SK-N-SH treated with all-trans-retinoic acid at 6 μM for 48 hours (cell line): ENCODE data around the gene ZFYVE21.

Source experiments
- ATAC-seq: fragments of 200-7000 bp; cut with Tn5 transposase; 3 replicates; pipeline ENCODE4 v1.9.1; 2020; ENCODE audit warnings: mild to moderate bottlenecking, moderate library complexity
- ARNTL ChIP-seq: fragments of 450-650 bp; formaldehyde crosslinking; IDR thresholded peaks from 2 replicates; pipeline ENCODE4 v1.5.0; 2020; ENCODE audit warnings: low read depth, mild to moderate bottlenecking, moderate library complexity, borderline replicate concordance
- BACH2 ChIP-seq: fragments of 250-450 bp; sonication (Bioruptor Pico); IDR thresholded peaks from 2 replicates; pipeline ENCODE4 v1.9.0; 2021; ENCODE audit warnings: mild to moderate bottlenecking, borderline replicate concordance
- CREB5 ChIP-seq: fragments of 250-450 bp; sonication (Bioruptor Pico); IDR thresholded peaks from 2 replicates; pipeline ENCODE4 v1.5.1; 2020; ENCODE audit warnings: low read depth, mild to moderate bottlenecking, moderate library complexity
- CSDC2 ChIP-seq: fragments of 250-450 bp; sonication (Bioruptor Pico); IDR thresholded peaks from 2 replicates; pipeline ENCODE4 v1.5.0; 2020; ENCODE audit warnings: mild to moderate bottlenecking, moderate library complexity
- ESRRG ChIP-seq: fragments of 250-450 bp; sonication (Bioruptor Pico); IDR thresholded peaks from 2 replicates; pipeline ENCODE4 v1.6.1; 2021; ENCODE audit warnings: mild to moderate bottlenecking
- GLIS3 ChIP-seq: fragments of 250-450 bp; sonication (Bioruptor Pico); IDR thresholded peaks from 2 replicates; pipeline ENCODE4 v1.5.0; 2020; ENCODE audit warnings: mild to moderate bottlenecking, moderate library complexity
- ISL1 ChIP-seq: fragments of 250-450 bp; sonication (Bioruptor Pico); IDR thresholded peaks from 2 replicates; pipeline ENCODE4 v2.1.2; 2022; ENCODE audit warnings: mild to moderate bottlenecking, moderate library complexity
- OSR1 ChIP-seq: fragments of 250-450 bp; sonication (Bioruptor Pico); IDR thresholded peaks from 2 replicates; pipeline ENCODE4 v1.8.0; 2022; ENCODE audit warnings: moderate library complexity, mild to moderate bottlenecking, inconsistent platforms
- POU6F1 ChIP-seq: fragments of 250-450 bp; sonication (Bioruptor Pico); IDR thresholded peaks from 2 replicates; pipeline ENCODE4 v1.8.0; 2021; ENCODE audit warnings: low read depth, mild to moderate bottlenecking, moderate library complexity, borderline replicate concordance
- RARB ChIP-seq: fragments of 250-450 bp; sonication (Bioruptor Pico); IDR thresholded peaks from 2 replicates; pipeline ENCODE4 v1.8.0; 2021; ENCODE audit warnings: mild to moderate bottlenecking, moderate library complexity
- TCF4 ChIP-seq: fragments of 250-450 bp; sonication (Bioruptor Pico); IDR thresholded peaks from 2 replicates; pipeline ENCODE4 v1.8.0; 2021; ENCODE audit warnings: mild to moderate bottlenecking, moderate library complexity, borderline replicate concordance
- TOX ChIP-seq: fragments of 250-450 bp; sonication (Bioruptor Pico); IDR thresholded peaks from 2 replicates; pipeline ENCODE4 v1.8.0; 2021; ENCODE audit warnings: mild to moderate bottlenecking, moderate library complexity, borderline replicate concordance
- ZC3H10 ChIP-seq: fragments of 250-450 bp; sonication (Bioruptor Pico); IDR thresholded peaks from 2 replicates; pipeline ENCODE4 v1.5.1; 2021; ENCODE audit warnings: mild to moderate bottlenecking, moderate library complexity
- ZFP30 ChIP-seq: fragments of 450-650 bp; formaldehyde crosslinking; IDR thresholded peaks from 2 replicates; pipeline ENCODE4 v1.5.0; 2022; ENCODE audit warnings: mild to moderate bottlenecking, moderate library complexity
- ZNF565 ChIP-seq: fragments of 450-650 bp; formaldehyde crosslinking; conservative IDR thresholded peaks from 2 replicates; pipeline ENCODE4 v1.5.0; 2020; ENCODE audit warnings: low read depth, mild to moderate bottlenecking, moderate library complexity
- ZNF70 ChIP-seq: fragments of 450-650 bp; formaldehyde crosslinking; IDR thresholded peaks from 2 replicates; pipeline ENCODE4 v1.5.0; 2020; ENCODE audit warnings: mild to moderate bottlenecking, moderate library complexity
- ZNF8 ChIP-seq: fragments of 450-650 bp; formaldehyde crosslinking; IDR thresholded peaks from 2 replicates; pipeline ENCODE4 v1.5.0; 2020; ENCODE audit warnings: mild to moderate bottlenecking, moderate library complexity
- TF ChIP-seq, protein P1 (sequence below): fragments of 250-450 bp; sonication (Bioruptor Pico); IDR thresholded peaks from 2 replicates; pipeline ENCODE4 v1.5.0; 2020; ENCODE audit warnings: mild to moderate bottlenecking, moderate library complexity
- TF ChIP-seq, protein P2 (sequence below): fragments of 250-450 bp; sonication (Bioruptor Pico); IDR thresholded peaks from 2 replicates; pipeline ENCODE4 v1.8.0; 2020; ENCODE audit warnings: mild to moderate bottlenecking, moderate library complexity, borderline replicate concordance
- TF ChIP-seq, protein P3 (sequence below): fragments of 250-450 bp; sonication (Bioruptor Pico); IDR thresholded peaks from 2 replicates; pipeline ENCODE4 v1.5.1; 2021; ENCODE audit warnings: mild to moderate bottlenecking, moderate library complexity

Gene ZFYVE21

GRCh38 chr14:103719751-103720150 lies 4.1 kb downstream of the ZFYVE21 start (continued):
- no peak for TF ChIP-seq ZNF8
- TF ChIP-seq, all 23 proteins: peak for 0

DNA sequence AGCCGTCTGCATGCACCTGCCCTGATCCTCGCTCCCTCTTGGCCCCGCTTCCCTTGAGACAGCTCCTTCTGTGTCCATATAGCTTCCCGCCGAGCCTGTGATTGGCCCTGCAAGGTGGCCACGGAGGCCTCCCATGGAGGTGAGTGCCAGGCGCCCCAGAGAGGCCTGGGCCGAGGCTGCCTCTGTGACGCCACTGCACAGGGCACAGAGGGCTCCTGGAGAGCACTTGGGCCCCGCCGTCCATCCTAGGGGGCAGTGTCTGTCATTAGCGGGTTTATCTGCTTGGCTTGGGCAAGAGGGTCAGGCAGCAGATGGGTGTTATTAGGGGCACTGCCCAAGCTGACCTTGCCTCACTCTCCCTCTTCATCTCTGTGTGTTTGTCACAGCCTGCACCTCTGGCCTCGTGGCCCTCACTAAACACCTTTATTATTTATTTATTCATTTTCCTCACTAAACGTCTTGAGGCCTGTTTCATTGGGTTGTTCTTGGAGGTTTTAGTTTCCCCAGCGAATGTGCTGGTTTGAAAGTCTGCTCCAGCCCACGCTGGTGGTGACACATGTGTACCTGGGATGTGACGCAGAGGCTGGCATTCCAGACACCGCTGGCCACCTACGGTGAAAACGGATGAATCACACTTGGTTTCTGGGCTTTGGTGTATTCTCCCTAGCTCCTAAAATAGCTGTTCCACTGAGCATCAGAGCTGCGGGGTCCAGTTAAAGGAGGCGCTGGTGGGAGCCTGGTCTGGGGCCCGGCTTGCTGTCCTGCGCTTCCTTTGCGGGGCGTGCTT lies 5.9 kb downstream of the ZFYVE21 start:
- TF ChIP-seq TOX (CRISPR knock-in tag): no peak
- TF ChIP-seq, protein P1, sequence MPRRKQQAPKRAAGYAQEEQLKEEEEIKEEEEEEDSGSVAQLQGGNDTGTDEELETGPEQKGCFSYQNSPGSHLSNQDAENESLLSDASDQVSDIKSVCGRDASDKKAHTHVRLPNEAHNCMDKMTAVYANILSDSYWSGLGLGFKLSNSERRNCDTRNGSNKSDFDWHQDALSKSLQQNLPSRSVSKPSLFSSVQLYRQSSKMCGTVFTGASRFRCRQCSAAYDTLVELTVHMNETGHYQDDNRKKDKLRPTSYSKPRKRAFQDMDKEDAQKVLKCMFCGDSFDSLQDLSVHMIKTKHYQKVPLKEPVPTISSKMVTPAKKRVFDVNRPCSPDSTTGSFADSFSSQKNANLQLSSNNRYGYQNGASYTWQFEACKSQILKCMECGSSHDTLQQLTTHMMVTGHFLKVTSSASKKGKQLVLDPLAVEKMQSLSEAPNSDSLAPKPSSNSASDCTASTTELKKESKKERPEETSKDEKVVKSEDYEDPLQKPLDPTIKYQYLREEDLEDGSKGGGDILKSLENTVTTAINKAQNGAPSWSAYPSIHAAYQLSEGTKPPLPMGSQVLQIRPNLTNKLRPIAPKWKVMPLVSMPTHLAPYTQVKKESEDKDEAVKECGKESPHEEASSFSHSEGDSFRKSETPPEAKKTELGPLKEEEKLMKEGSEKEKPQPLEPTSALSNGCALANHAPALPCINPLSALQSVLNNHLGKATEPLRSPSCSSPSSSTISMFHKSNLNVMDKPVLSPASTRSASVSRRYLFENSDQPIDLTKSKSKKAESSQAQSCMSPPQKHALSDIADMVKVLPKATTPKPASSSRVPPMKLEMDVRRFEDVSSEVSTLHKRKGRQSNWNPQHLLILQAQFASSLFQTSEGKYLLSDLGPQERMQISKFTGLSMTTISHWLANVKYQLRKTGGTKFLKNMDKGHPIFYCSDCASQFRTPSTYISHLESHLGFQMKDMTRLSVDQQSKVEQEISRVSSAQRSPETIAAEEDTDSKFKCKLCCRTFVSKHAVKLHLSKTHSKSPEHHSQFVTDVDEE (CRISPR knock-in tag): no peak
- no peak for TF ChIP-seq OSR1 (CRISPR knock-in tag)
- TF ChIP-seq ZNF70 (CRISPR knock-in tag): no peak
- ATAC-seq: no peak

- TF ChIP-seq ISL1: no peak
- TF ChIP-seq ZNF8: no peak
- TF ChIP-seq CREB5 (CRISPR knock-in tag): no peak
- TF ChIP-seq, protein P2, sequence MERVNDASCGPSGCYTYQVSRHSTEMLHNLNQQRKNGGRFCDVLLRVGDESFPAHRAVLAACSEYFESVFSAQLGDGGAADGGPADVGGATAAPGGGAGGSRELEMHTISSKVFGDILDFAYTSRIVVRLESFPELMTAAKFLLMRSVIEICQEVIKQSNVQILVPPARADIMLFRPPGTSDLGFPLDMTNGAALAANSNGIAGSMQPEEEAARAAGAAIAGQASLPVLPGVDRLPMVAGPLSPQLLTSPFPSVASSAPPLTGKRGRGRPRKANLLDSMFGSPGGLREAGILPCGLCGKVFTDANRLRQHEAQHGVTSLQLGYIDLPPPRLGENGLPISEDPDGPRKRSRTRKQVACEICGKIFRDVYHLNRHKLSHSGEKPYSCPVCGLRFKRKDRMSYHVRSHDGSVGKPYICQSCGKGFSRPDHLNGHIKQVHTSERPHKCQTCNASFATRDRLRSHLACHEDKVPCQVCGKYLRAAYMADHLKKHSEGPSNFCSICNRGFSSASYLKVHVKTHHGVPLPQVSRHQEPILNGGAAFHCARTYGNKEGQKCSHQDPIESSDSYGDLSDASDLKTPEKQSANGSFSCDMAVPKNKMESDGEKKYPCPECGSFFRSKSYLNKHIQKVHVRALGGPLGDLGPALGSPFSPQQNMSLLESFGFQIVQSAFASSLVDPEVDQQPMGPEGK (CRISPR knock-in tag): no peak
- TF ChIP-seq CSDC2: no peak
- no peak for TF ChIP-seq ZNF70 (CRISPR knock-in tag)
- no peak for TF ChIP-seq TOX (CRISPR knock-in tag)
- ATAC-seq: no peak
Measured at GRCh38 chr14:103723748-103724081, 8.1 kb downstream of the ZFYVE21 start.

DNA sequence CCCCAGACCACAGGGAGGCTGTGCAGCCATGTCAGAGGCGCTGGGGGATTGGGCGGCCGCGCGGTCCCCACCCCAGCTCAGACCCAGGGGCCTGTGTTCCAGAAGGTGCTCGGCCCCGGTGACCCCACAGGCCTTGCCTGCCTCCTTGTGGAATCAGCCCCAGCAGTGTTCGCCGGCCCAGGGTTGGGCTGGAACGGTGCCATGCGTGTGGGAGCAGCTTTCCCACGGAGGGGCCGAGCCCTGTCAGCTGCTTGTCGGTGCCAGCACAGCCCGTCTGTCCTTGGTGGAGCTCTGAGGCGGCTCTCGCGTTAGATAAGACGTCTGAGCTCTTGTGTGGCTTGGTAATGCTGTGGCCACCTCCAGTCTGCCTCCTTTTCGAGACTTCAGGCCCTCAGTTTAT lies 8.5 kb downstream of the ZFYVE21 start:
- no peak for ATAC-seq
- TF ChIP-seq ZFP30 (CRISPR knock-in tag): no peak
- TF ChIP-seq ARNTL (CRISPR knock-in tag): no peak
- TF ChIP-seq, protein P2 (CRISPR knock-in tag): no peak
- no peak for TF ChIP-seq POU6F1
- TF ChIP-seq ISL1: no peak
- no peak for TF ChIP-seq RARB (CRISPR knock-in tag)
- no peak for TF ChIP-seq TCF4 (CRISPR knock-in tag)
- no peak for TF ChIP-seq OSR1 (CRISPR knock-in tag)
- TF ChIP-seq ZNF8: no peak
- TF ChIP-seq CSDC2: no peak
- TF ChIP-seq GLIS3: no peak
- TF ChIP-seq ZC3H10: no peak
- TF ChIP-seq ESRRG (CRISPR knock-in tag): no peak
- TF ChIP-seq ZNF565 (CRISPR knock-in tag): no peak
- no peak for TF ChIP-seq BACH2 (CRISPR knock-in tag)
- TF ChIP-seq, protein P3, sequence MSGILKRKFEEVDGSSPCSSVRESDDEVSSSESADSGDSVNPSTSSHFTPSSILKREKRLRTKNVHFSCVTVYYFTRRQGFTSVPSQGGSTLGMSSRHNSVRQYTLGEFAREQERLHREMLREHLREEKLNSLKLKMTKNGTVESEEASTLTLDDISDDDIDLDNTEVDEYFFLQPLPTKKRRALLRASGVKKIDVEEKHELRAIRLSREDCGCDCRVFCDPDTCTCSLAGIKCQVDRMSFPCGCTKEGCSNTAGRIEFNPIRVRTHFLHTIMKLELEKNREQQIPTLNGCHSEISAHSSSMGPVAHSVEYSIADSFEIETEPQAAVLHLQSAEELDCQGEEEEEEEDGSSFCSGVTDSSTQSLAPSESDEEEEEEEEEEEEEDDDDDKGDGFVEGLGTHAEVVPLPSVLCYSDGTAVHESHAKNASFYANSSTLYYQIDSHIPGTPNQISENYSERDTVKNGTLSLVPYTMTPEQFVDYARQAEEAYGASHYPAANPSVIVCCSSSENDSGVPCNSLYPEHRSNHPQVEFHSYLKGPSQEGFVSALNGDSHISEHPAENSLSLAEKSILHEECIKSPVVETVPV: no peak
- no peak for TF ChIP-seq CREB5 (CRISPR knock-in tag)
